GM18505 (cell line): Measurements from ENCODE around the gene MUC5AC.

Source experiments
- ATAC-seq: cut with Tn5 transposase; IDR thresholded peaks from one replicate; pipeline ENCODE4 v1.9.1; 2021; ENCODE audit not compliant: unreplicated experiment
- POLR2A ChIP-seq: IDR thresholded peaks from 4 replicates; pipeline ENCODE4 v1.6.1; 2011; ENCODE audit warnings: borderline replicate concordance; ENCODE audit not compliant: insufficient read depth, insufficient read length; ENCODE audit errors: extremely low read depth

The MUC5AC gene

DNA sequence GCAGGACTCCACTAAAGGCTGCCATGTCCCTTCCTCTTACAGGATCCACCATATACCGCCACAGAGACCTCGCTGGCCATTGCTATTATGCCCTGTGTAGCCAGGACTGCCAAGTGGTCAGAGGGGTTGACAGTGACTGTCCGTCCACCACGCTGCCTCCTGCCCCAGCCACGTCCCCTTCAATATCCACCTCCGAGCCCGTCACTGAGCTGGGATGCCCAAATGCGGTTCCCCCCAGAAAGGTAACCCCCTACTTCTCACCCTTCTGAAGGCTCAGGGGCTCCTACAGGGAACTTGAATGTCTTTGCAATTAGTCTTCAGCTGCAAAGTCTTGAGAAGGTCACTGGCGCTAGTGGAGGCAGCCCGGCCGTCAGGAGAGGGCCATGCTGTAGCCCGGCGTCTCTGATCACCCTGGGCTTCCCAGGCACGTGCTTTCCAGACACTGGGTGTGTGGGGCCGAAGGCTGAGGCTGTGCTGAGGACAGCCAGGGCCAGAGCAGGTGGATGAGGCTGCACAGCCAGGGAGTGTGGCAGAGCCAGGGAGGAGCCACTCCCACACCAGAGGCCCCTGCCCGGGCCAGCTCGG, 35.1 kb downstream of the MUC5AC start:
- no peak for ATAC-seq
- TF ChIP-seq POLR2A: no peak

DNA sequence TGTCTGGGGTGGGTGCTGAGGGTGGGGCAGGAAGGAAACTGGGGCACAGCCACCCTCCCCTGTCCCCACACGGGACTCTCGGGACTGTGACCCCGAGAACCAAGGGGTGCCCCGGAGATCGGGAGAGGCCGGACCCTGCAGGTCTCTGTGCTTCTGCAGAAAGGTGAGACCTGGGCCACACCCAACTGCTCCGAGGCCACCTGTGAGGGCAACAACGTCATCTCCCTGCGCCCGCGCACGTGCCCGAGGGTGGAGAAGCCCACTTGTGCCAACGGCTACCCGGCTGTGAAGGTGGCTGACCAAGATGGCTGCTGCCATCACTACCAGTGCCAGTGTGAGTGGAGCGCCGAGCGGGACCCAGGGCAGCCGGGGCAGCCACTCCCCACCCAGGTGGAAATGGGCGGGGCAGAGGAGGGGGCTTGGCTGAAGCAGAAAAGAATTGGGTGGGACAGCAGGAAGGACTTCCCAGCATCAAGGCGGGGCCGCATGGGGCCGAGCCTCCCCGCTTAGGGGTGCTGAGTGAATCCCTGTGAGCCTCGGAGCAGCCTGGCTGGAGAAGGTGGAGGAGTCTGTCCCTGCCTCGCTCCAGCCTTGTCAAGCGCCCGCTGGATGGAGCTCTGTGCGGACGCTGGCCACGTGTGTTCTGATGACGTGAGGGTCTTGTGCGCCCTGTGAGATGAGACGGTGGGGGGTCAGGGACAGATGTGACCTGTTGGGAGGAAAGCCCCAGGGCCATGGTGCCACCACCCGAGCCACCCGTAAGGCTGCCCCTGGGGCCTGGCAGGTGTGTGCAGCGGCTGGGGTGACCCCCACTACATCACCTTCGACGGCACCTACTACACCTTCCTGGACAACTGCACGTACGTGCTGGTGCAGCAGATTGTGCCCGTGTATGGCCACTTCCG, 35.8 kb downstream of the MUC5AC start:
- no peak for TF ChIP-seq POLR2A
- ATAC-seq: no peak

DNA sequence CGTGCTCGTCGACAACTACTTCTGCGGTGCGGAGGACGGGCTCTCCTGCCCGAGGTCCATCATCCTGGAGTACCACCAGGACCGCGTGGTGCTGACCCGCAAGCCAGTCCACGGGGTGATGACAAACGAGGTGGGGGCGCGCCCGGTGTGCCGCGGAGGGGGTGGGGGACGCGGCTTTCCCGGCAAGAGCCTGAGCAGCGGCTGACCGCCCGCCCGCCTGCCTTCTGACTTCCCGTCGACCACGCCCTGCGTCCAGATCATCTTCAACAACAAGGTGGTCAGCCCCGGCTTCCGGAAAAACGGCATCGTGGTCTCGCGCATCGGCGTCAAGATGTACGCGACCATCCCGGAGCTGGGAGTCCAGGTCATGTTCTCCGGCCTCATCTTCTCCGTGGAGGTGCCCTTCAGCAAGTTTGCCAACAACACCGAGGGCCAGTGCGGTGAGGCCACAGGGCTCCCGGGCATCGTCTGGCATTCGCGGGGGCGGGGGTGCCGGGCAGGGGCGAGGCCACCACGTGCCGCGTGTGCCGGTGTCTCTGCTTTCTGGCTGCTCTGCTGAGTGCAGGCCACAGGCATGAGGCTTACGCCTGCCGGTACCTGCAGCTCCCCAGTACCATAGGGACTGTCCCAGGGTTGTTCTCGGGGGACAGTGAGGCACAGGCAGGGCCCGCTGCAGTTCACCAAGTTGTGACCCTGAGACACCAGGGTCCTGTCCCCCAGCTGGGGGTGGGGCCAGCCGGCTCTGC, 36.7 kb downstream of the MUC5AC start:
- no peak for ATAC-seq
- TF ChIP-seq POLR2A: no peak

DNA sequence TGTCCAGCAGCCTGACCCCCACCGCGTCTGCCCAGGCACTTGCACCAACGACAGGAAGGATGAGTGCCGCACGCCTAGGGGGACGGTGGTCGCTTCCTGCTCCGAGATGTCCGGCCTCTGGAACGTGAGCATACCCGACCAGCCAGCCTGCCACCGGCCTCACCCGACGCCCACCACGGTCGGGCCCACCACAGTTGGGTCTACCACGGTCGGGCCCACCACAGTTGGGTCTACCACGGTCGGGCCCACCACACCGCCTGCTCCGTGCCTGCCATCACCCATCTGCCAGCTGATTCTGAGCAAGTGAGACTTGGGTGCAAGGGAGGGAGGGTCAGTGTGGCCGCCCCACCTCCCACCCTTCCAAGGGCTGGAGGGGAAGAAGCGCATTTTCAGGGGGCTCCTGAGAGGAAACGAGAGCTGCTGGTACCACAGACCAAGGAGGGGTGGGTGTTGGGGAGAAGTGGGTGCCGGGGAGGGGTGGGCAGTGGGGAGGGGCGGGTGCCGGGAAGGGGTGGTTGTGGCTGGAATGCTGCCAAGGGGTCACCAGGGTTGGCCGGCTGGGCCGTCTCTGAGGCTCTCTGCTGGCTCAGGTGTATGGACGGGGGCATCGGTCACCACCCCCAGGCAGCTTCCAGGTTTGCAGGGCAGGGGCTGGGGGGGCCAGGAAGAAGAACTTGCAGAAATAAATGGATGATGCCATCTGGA, 37.4 kb downstream of the MUC5AC start:
- no peak for ATAC-seq
- no peak for TF ChIP-seq POLR2A

DNA sequence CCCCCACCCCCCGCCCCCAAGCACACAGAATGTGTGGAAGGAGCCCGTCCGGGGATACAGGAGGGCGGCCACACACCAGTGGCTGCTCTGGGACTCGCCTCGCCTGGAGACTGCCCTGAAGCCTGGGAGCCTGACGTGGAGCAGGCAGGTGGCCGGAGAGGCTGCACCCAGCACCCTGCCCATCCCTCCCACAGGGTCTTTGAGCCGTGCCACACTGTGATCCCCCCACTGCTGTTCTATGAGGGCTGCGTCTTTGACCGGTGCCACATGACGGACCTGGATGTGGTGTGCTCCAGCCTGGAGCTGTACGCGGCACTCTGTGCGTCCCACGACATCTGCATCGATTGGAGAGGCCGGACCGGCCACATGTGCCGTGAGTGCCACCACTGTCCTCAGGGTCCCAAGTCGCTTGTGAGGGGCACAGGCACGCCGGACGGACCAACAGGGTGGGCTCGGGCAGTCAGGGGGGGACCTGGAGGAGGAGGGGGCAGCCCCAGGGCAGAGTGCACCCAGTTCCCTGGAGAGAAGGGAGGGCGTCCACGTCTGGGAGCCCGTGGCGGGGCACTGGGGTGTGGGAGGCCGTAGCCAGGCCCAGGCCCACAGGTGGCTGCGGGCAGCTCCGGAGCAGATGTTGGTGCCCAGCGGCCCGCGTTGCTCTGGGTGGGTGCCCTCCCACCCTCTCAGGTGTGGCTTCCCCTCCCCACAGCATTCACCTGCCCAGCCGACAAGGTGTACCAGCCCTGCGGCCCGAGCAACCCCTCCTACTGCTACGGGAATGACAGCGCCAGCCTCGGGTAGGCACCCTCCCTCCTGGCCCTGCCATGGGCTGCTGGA, 38.1 kb downstream of the MUC5AC start:
- TF ChIP-seq POLR2A: no peak
- no peak for ATAC-seq

DNA sequence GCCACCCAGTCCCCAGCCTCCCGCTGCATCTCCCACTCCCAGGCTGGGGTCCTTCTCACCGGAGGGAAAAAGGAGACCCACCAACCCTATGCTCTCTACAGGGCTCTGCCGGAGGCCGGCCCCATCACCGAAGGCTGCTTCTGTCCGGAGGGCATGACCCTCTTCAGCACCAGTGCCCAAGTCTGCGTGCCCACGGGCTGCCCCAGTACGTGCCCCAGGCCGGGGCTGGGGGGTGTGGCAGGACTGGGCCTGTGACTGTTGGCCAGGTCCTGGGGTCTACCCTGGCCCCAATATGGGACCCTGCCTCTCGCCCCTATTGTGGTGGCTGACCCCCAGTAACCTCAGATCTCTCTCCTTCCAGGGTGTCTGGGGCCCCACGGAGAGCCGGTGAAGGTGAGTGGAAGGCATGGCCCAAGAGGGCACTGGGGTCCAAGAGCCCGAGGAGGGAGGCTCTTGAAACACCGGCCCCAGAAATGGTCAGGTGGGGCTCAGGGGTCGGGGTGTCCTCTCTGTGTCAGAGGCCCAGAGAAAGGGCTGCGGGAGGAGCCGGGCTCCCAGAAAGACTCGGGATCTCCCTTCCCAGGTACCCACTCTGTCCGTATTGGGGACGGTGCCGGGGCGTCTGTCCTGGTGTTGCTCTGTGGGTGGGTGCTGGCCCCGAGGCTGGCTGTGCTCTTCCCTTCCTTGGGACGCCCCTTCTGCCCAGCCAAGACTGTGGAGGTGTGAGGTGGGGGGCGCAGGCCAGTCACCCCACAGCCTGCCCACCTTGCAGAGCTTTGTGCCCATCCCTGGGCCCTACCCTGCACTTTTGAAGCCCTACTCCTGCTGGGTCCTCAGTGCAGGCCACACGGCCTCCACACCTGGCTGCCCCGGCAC, 39.0 kb downstream of the MUC5AC start:
- no peak for ATAC-seq
- no peak for TF ChIP-seq POLR2A

DNA sequence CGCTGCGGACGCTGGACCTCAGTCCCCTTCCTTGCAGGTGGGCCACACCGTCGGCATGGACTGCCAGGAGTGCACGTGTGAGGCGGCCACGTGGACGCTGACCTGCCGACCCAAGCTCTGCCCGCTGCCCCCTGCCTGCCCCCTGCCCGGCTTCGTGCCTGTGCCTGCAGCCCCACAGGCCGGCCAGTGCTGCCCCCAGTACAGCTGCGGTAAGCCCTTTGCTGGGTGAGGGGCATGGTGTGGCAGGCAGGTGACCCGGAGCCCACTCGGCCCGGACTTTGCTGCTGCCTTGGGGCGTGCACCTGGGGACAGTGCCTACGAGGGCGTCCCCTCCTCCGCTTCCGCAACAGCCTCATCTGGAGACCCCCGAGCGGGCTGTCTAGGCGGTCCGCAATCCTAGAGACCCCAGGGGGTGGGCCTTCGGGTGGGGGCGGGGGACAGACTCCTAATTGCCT, 39.7 kb downstream of the MUC5AC start:
- TF ChIP-seq POLR2A: no peak
- ATAC-seq: no peak

DNA sequence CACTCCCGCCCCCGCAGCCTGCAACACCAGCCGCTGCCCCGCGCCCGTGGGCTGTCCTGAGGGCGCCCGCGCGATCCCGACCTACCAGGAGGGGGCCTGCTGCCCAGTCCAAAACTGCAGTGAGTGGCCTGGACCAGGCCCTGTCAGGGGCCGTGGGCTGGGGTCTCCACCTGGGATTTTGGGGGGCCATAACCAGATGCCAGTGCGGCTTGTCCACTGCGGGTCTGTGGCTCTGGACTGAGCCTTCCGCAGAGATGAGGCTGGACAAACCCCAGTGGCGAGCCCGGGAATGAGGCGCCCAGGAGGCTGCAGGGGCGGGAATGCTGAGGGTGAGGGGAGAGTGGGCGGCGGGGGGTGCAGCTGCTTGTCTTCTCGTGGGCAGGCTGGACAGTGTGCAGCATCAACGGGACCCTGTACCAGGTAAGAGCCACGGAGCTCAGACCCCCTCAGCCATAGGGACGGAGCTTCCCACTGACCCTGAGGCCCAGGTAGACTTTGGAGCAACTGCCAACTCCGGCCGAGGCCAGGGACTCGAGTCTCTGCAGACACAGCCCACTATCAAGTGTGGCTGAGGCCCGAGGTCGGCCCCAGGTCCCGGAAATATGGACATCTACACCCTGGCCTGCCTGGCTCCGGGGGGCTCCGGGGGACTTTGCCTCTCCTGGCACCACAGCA, 40.3 kb downstream of the MUC5AC start:
- no peak for TF ChIP-seq POLR2A
- ATAC-seq: no peak

DNA sequence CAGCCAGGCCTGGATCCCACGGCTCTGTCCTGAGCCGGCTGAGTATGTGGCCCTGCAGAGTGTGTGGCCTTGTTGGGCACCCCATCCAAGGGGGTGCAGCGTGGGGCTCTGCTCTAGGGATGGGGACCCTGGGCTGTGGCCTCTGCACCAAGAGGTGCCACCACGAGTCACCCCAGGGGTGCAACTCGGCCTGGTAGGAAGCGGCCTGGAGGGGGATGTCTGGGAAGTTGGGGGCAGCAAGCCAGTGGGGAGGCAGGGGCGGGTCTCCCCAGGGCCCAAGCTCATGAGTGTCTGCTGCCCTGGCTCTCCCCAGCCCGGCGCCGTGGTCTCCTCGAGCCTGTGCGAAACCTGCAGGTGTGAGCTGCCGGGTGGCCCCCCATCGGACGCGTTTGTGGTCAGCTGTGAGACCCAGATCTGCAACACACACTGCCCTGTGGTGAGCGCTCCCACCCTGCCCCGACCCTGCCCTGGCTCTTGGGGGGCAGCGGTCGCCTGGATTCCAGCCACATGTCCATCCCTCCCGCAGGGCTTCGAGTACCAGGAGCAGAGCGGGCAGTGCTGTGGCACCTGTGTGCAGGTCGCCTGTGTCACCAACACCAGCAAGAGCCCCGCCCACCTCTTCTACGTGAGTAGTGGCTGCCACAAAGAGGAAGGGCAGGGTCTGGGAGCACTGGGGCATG, 40.9 kb downstream of the MUC5AC start:
- no peak for ATAC-seq
- TF ChIP-seq POLR2A: no peak

DNA sequence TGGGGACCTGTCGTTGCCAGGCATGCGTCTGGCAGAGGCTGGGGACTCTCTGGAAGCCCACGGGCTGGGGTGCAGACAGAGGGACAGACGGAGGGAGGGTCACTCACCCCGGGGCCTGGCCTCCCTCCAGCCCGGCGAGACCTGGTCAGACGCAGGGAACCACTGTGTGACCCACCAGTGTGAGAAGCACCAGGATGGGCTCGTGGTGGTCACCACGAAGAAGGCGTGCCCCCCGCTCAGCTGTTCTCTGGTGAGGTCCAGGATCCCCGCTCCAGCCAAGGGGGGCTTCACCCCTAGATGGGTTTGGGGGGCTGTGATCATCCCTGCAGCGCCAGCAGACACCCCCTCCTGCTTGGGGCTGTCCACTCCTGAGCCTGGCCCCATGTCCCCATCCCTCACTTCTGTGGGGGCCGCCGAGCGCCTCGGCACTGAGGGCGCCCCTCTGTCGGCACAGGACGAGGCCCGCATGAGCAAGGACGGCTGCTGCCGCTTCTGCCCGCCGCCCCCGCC, 41.5 kb downstream of the MUC5AC start:
- ATAC-seq: no peak
- no peak for TF ChIP-seq POLR2A
